GM19239 (cell line): ENCODE data around the gene TNS1.

Experiments used
- DNase-seq: peaks from one replicate; pipeline ENCODE4 v3.0.0; 2011; ENCODE audit warnings: low spot score; ENCODE audit not compliant: insufficient read length
- FAIRE-seq: peaks from 2 replicates; lab custom pipeline; 2011; peaks lifted over from hg19 to GRCh38; lab: Jason Lieb, UNC

Gene TNS1

GRCh38 chr2:217845301-217845700, 157.5 kb downstream of the TNS1 start:
- FAIRE-seq (no peak), DNase-seq (no peak)

- DNase-seq: no peak
- no peak for FAIRE-seq
These were observed 158.1 kb downstream of the TNS1 start for GRCh38 chr2:217844696-217845095.

GRCh38 chr2:217843324-217843723, 159.5 kb downstream of the TNS1 start:
- DNase-seq (no peak), FAIRE-seq (no peak)

GRCh38 chr2:217842017-217842416, 160.8 kb downstream of the TNS1 start:
- DNase-seq (no peak), FAIRE-seq (no peak)

GRCh38 chr2:217840522-217840921, 162.3 kb downstream of the TNS1 start:
- FAIRE-seq: no peak
- no peak for DNase-seq

GRCh38 chr2:217839750-217840107, 163.1 kb downstream of the TNS1 start:
- DNase-seq: no peak
- FAIRE-seq: no peak

- FAIRE-seq (no peak), DNase-seq (no peak)
These were observed 163.6 kb downstream of the TNS1 start for GRCh38 chr2:217839073-217839749.

GRCh38 chr2:217838409-217838831, 164.4 kb downstream of the TNS1 start:
- DNase-seq: no peak
- no peak for FAIRE-seq

GRCh38 chr2:217837530-217837929, 165.3 kb downstream of the TNS1 start:
- FAIRE-seq: no peak

GRCh38 chr2:217836901-217837491, 165.8 kb downstream of the TNS1 start:
- DNase-seq: no peak
- FAIRE-seq: no peak

More at GRCh38 chr2:217837530-217837929, 165.3 kb downstream of the TNS1 start:
- no peak for DNase-seq

GRCh38 chr2:217835931-217836891, 166.6 kb downstream of the TNS1 start:
- DNase-seq (no peak), FAIRE-seq (no peak)

- no peak for FAIRE-seq
- no peak for DNase-seq
These were observed 167.9 kb downstream of the TNS1 start for GRCh38 chr2:217834744-217835513.

- FAIRE-seq (no peak), DNase-seq (no peak)
These were observed 168.7 kb downstream of the TNS1 start for GRCh38 chr2:217834057-217834620.

GRCh38 chr2:217833439-217833838, 169.4 kb downstream of the TNS1 start:
- FAIRE-seq: no peak
- DNase-seq: no peak

GRCh38 chr2:217832987-217833386, 169.8 kb downstream of the TNS1 start:
- DNase-seq: no peak
- FAIRE-seq: no peak

GRCh38 chr2:217832115-217832514, 170.7 kb downstream of the TNS1 start:
- FAIRE-seq (no peak), DNase-seq (no peak)

GRCh38 chr2:217831306-217831705, 171.5 kb downstream of the TNS1 start:
- no peak for FAIRE-seq

GRCh38 chr2:217830807-217831206, 172.0 kb downstream of the TNS1 start:
- DNase-seq (no peak), FAIRE-seq (no peak)

More at GRCh38 chr2:217831306-217831705, 171.5 kb downstream of the TNS1 start:
- no peak for DNase-seq

- FAIRE-seq (no peak), DNase-seq (no peak)
These were observed 172.7 kb downstream of the TNS1 start for GRCh38 chr2:217830061-217830460.

- FAIRE-seq (no peak), DNase-seq (no peak)
These were observed 173.4 kb downstream of the TNS1 start for GRCh38 chr2:217829420-217829819.
